ENCODE data around the gene DYNLT4.
A peak's percentile ranks its signal among the peaks of the same experiment; 100 is the strongest.
"Not testable (repeated sequence)": the region's sequence is repeated elsewhere in the genome, so short reads cannot be mapped to it uniquely, and the experiment has no call there.

The DYNLT4 gene

DNA sequence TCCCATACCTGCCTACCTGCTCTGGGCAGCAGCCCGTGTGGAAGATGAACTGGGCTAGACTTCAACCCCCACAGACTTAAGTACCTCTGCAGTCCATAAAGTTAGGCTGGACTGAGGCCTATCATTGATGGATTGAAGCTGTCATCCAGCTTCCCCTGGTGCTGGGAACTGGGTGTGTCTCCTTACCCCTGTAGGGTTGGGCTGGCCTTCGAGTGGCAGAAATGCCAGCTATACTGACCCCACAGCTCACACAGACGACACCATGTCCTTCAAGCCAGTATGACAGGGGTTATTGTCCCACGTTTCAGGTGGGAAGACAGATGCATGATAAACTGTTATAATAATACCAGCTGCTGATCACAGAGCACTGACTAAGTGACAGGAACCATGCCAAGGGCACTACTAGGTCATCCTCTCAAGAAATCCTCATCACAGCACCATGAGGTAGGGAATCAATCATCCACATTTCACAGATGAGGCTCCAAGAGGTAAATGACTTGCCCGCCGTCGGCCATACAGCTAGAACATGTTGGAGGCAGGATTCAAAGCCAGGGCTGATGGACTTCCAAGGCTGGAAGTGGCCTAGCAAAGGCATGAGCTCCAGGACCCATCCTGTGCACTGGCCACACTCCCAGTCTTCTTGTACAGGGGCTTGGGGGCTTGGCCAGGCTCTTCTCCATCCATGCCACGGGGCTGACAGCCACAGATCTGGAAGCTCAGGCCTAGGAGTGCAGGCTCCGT lies 18.9 kb downstream of the DYNLT4 start, which contains the start of gene BEST4:
BEST4 (minus strand) TSS at position 51 of the 741 bp plus-strand sequence. CDS start 465 bp downstream, outside the sequence.
- no peak for DNase-seq (ENCODE audit: low read depth)

DNA sequence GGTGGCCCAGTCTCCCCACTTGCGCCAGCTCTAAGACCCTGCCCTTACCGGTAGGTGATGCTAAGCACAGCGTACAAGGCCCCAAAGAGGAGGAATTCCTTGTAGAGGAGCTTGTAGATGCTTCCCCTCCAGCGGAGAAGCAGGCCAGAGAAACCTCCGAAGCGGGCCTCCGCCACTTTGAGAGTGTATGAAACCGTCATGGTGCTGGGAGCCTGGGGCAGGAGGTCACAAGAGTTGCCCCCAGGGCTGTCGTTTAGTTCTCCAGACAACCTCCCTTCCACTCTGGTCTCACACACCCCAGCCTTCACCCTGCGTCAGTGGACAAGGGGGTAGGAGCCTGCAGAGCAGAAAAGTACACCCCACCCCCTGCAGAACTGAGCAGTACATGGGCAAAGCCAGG lies 19.6 kb downstream of the DYNLT4 start:
- DNase-seq (ENCODE audit: low read depth): no peak

DNA sequence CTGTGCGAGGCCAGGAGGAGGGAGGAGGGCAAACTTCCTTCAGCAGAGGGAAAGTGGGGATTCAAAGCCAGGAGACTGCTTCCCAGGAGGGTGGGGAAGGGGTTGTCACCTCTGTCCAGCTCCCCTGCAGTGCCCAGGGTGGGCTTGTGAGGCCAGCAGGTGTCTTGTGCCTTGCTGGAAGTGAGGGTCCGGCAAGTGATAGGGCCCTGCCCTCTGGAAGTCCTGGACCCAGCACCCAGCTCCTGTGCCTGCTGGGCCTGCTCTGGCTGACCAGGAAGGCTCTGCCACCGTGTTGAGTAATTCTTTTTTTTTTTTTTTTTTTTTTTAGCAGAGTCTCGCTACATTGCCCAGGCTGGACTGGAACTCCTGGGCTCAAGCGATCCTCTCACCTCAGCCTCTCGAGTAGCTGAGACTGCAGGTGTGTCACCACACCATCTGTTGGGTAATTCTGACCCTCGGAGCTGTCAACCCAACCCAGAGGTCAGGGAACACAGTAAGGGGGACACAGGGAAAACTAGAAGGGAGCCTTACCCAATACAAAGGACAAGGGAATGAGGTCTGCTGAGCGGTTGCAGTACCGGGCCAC lies 20.2 kb downstream of the DYNLT4 start:
- DNase-seq (ENCODE audit: low read depth): no peak

DNA sequence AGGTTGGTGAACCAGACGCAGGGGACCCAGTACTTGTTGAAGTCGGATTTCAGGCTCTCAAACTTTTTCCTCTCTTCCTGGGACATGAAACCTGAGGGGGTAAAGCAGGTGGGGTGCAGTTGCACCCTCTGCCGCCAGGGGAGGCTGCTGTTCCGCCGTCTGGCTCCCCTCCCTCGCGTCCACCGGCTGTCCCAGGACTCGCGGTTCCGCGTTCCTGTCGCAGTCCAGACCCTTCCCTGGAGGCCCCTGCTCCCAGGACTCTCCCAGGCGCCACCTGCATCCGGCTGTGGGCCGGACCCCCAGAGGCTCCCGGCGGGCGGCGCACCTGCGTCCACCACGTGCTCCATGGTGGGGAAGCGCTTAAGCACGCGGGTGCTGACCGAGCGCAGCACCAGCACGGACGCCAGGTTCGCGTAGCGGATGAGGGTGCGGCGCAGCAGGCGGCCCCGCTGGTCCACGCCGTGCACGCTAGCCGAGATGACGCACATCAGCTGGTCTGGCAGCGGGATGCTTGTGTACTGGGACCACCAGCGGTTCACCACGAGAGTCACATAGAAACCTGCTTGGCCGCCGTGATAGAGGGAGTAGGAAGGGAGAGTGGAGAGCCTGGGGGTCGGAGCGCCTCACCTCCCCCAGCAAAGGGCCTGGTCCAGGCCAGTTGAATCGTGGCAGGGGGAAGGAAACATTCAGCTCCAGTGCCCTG lies 20.9 kb downstream of the DYNLT4 start:
- peak; percentile 65 for DNase-seq (ENCODE audit: low read depth)

DNA sequence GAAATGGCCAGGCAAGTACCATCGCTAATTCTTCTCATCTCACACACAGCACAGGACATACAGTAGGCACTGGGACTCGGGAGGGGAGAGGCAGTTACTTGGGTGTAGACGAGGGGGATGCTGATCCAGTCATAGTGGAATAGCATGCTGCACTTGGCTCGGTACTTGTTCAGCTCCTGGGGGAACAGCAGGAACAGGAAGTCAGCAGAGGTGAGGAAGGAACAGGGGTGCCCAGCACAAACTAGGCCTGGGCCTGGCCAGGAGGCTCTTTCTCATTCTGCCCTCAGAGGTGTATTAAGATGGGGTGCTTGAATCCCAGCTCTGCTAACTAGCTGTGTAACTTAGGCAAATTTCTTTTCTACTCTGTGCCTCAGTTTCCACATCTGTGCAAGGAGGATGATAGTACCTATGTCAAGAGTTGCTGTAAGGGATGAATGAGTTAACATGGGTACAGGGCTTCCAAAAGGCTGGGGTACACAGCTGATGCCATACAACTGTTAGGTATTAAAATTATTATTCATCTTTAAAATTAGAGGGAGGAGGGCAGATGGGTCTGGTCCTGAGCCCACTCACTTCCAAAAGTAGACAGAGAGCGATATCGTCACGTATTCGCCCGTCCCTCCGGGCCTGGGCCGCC lies 21.5 kb downstream of the DYNLT4 start:
- no peak for DNase-seq (ENCODE audit: low read depth)

DNA sequence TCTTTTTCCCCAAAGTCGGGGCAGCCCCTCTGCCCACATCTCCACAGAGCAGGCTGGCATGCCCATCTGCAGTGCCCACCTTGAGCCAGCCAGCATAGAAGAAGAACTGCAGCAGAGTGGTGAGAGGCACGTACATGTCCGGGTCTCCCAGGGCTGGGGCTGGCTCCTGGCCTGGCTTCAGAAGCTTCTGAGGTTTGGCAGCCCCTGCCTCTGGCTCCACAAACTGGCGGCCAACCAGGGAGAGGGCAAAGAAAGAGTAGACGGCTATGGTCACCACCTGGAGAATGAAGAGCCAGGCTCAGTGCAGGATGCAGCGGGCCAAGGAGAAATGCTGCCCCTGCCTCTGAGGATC lies 22.1 kb downstream of the DYNLT4 start:
- DNase-seq (ENCODE audit: low read depth): no peak

DNA sequence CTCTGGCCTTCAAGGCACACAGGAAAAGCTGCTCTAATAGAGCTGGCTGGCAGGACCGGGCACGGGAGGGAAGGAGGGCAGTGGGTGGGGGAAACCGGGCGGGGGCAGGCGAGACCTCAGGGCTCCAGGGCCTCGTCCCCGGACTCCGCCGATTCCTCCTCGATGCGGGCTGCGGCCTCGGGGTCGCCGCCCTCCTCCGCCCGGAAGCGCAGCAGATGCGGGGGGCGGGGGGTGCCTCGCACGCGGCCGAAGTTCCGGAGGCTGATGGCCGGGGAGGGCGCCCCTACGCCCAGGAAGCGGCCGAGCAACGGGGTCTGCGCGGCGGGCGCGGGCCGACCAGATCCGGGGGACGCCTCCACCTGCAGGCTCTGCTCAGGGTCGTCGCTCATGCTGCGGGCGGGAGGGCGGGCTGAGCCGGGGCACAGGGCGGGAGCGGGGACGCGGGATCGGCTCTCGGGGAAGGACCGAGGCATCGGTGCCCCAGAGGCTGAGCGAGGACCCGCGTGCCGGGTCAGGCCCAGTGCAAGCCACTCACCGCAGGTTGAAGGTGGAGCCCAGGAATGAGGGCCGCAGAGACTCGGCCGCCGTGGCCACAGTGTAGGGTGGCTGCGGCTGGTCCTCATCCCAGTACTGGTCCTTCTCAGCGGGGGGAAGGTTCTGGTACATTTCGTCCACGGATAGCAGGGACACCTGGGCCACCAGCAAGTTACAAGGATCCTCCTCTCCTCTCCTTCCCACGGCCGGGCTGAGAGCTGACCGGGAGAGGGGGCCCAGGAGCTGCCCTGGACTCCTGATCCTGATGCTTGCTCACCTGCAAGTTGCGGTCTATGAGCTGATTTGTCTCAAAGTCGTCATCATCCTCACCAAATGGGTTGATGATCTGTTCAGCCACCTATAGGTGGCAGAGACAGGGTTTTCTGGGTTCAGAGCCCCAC lies 22.8 kb downstream of the DYNLT4 start:
- no peak for DNase-seq (ENCODE audit: low read depth)

DNA sequence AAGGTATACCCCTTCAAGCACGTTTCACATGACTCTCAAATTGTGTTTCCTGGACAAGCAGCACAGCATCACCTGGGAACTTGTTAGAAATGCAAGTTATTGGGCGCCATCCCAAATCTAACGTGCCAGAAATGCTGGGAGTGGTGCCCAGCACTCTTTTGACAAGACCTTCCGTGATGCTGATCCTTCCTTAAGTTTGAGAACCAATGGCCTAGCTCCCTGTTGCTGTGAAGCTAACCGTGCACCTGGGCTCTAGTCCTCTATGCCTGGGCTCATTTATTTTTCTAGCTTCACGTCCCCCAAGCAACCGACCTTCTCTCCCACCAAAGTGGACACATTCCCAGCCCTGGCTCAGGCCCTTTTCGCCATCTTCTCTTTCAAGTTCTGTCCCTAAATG lies 23.5 kb downstream of the DYNLT4 start:
- DNase-seq (ENCODE audit: low read depth): no peak

DNA sequence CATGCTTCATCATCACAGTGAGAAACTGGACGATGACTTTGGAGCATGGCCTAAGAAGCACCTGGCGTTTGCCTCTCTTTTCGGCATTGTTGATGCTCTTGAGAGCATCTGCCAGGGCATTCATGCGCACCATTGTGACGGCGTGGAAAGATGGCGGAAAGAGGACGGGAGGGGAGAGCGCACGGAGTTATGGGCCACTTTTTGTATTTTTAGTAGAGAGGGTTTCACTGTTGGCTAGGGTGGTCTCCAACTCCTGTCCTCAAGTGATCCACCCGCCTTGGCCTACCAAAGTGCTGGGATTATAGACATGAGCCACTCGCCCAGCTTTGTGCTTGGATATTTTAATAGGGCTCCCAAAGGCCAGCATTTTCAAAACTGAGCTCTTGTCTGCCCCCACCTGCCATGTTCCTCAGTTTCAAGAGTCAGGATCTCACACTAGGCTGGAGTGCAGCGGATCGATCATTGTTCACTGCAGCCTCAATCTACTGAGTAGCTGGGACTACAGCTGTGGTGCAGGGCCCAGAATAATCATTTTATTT lies 26.5 kb downstream of the DYNLT4 start:
- no peak for DNase-seq (ENCODE audit: low read depth)

DNA sequence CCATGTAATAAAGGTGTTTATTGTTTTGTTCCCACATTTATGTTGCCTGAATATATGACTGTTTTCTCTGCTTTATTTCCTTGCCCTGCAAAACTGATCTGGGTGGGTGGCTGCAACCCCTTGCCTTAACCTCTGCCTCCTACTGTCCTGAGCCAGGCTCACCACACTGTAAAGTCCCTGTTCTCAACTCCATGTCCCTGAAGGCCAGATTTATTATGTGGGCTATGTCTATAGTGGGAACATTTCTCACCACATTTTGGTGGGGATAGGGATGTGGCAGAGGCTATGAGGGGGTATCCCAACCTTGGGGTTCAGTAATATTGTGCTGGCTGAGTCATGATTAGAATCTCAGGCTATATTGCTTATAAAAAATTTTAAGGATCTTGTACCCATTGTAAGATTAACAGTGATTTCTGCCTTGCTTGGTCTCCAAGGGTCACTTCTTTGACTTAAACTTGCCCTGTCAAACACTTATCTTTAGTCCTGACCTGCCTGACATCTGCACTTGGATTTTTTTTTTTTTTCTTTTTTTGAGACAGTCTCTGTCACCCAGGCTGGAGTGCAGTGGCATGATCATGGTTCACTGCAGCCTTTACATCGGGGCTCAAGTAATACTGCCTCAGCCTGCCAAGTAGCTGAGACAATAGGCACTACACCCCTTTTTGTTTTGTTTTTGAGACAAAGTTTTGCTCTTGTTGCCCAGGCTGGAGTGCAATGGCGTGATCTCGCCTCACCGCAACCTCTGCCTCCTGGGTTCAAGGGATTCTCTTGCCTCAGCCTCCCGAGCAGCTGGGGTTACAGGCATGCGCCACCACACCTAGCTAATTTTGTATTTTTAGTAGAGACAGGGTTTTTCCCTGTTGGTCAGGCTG lies 28.2 kb downstream of the DYNLT4 start:
- DNase-seq (ENCODE audit: low read depth): no peak

DNA sequence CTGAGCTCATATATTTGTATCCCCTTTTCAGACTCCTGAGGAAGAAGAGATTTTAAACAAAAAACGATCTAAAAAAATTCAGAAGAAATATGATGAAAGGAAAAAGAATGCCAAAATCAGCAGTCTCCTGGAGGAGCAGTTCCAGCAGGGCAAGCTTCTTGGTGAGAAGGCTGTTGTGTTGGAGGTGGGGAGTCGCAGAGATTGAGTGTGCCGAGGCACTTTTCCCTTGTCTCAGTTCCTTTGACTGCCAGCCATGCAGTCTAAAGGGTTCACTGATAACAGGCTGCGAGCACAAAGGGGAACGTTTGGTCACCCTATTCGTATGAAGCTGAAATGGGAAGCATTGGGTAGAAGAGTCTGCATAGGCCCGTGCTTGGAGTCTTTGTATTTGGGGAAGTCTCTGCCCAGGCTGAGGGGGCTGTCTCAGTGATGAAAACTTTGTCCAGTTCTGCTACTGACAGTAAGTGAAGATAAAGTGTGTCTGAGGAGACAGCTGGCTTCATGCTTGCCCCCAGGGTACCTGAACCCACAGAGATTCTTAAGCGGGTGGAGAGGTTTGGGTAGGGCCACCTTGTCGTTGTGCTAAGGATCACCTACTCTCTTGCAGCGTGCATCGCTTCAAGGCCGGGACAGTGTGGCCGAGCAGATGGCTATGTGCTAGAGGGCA lies 29.0 kb downstream of the DYNLT4 start:
- DNase-seq (ENCODE audit: low read depth): no peak

DNA sequence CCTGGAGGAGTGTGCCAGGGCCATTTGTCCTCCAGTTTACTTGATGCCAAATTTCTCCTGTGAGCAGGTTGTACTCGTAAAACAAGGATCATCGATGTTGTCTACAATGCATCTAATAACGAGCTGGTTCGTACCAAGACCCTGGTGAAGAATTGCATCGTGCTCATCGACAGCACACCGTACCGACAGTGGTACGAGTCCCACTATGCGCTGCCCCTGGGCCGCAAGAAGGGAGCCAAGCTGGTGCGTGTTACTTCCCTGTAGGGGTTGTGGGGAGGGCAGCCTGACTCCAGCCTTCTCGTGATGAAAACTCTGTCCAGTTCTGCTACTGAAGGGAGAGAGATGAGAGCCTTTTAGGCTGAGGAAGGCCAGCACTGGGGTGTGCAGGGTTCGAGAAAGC lies 29.6 kb downstream of the DYNLT4 start:
- no peak for DNase-seq (ENCODE audit: low read depth)

DNA sequence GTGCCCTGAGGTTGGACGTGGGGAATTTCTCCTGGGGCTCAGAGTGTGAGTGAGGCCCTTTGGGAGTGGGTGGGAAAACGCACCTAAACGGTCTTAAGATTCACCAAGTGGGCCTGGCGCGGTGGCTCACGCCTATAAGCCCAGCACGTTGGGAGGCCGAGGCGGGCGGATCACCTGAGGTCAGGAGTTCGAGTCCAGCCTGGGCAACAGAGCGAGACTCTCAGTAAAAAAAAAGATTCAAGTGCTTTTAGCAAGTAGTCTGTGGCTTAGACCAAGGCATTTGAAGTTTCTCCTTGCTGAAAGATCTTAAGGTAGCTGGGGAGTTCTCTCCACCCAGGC lies 30.5 kb downstream of the DYNLT4 start:
- DNase-seq (ENCODE audit: low read depth): no peak

DNA sequence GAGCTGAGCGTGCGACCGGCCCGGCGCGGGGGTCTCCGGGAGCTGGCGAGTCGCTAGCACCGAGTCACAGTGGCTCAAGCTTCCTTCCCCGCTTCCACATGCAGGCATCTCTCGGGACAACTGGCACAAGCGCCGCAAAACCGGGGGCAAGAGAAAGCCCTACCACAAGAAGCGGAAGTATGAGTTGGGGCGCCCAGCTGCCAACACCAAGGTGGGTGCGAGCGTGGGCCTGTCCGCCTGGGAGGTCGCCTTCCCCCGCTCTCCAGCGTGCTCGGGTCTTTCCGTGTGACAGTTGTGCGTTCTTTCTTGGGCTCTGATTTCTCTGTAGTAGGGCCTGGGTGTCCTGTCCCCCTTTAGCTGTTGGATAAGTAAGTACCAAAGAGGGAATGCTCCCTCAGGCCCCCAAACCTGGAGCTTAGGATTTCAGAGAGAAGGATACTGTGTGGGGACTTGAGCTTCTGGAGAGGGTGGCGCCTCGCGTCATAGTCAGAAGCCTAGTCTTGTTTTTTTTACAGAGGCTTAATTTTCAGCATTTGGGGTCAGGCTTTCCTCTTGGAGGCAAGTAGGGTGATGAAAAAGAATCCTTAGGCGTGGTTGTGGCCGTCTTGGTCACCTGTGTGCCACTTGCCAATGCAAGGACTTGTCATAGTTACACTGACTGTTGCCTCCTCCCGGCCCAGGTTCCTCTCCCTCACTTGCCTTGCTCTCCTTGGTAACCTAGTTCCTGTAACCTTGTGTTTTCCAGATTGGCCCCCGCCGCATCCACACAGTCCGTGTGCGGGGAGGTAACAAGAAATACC lies 31.0 kb downstream of the DYNLT4 start:
- DNase-seq (ENCODE audit: low read depth): peak; percentile 12

DNA sequence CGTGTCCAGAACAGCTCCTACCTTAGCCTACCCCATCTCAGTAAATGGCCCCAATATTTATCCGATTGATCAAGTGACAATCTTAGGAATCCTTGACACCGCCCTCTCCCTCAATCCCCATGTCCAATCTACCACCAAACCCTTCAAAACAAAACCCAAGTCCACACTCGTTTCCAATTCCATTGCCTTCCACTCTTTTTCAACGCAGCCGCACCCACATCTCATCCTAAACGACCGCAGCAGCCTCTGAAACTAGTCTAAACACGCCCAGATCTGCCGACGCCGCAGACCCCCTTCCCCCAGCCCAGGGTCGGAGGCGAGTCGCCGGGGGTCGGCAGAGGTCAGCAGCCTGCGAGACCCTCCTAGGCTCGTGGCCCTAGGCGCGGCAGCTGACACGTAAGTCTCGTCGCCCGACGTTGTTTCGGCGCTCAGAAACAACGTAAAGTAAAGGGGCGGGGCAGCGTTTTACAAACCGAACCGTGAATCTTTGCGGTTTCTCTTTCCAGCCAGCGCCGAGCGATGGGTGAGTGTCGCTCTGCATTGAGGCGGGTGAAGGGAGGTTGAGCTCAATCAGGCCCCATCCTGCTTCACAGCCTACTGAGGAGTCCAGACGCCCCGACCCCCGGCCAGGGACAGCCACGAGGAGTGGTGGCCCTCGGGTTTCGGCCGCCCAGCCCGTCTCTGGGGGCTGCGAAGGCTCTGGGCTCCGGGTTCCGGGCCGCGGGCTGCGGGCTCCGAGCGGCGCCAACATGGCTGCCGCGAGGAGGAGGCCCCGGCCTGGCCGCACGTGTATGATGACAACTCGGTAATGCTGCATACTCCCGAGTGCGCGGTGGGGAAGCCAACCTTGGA lies 31.8 kb downstream of the DYNLT4 start, which contains the start of gene RPS8:
RPS8 (plus strand) TSS at position 463 of the 852 bp plus-strand sequence; CDS start at position 520, 57 bp downstream.
- peak; percentile 85 for DNase-seq (ENCODE audit: low read depth)

DNA sequence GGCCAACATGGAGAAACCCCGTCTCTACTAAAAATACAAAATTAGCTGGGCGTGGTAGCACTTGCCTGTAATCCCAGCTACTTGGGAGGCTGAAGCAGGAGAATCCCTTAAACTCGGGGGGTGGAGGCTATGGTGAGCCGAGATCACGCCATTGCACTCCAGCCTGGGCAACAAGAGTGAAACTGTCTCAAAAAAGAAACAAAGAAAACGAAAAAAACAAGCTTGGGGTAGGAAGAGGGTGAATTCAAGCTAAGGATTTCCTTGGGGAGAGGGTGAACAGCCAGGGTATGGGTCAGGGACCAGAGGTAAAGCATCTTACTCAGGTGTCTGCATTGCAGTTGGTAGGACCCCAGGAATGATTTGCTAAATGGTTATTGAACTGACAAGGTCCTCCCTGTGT lies 40.7 kb downstream of the DYNLT4 start:
- DNase-seq (ENCODE audit: low read depth): not testable (repeated sequence)

DNA sequence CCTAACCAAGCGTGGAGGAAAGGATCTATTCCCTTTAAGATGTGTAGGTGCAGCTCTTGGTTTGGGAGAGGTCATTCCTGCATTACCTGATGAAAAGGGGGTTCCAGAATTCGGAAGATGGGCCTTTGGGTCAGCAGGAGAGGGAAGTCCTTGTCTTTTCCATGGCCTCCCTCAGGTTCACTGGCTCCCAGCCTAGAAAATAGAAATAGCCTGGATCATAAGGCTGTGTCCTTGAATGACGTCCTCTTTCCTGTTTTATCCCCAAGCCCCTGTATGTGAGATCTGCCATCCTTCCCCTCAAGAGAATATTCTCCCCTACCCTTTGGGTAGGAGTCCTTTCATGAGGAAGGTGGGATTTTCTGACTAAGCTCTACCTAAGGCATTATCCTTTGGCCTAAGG lies 46.3 kb downstream of the DYNLT4 start:
- DNase-seq (ENCODE audit: low read depth): no peak

DNA sequence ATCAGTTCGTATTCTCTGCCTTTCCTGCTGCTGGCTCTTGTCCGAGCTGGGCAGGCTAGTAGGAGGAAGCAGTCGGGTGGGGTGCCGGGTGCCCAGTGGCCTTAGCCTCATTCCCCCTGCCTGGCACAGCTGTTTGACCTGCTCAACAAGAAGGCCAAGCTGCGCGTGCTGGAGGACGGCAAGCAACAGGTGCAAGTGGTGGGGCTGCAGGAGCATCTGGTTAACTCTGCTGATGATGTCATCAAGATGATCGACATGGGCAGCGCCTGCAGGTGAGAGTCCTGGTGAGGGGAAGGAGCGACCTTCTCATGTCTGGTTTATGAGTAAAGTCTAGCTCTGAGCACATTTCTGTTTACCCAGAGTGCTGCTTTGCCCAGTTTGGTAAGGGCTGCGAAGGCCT lies 48.1 kb downstream of the DYNLT4 start:
- DNase-seq (ENCODE audit: low read depth): no peak

Measured in activated T-helper 9 cell treated with anti-CD3 and anti-CD28 coated beads, Interleukin-2, amount 50 U/mL, for 16 hours (primary cell).